GM12892 (cell line): Measurements from ENCODE around the gene CACNA2D3.

ENCODE experiments used
- POLR2A ChIP-seq: IDR thresholded peaks from 2 replicates; pipeline ENCODE4 v1.6.1; 2011; ENCODE audit warnings: low read depth, low read length, control low read depth
- POLR2AphosphoS5 ChIP-seq: IDR thresholded peaks from 2 replicates; pipeline ENCODE4 v1.6.1; 2011; ENCODE audit warnings: low read depth, low read length, control low read depth
- TAF1 ChIP-seq: IDR thresholded peaks from 2 replicates; pipeline ENCODE4 v1.6.1; 2011; ENCODE audit warnings: low read depth, mild to moderate bottlenecking, control low read depth, low read length, borderline replicate concordance

- no peak for TF ChIP-seq POLR2A
- no peak for TF ChIP-seq TAF1
- no peak for TF ChIP-seq POLR2AphosphoS5
Measured at GRCh38 chr3:54488297-54488696, 365.9 kb downstream of the CACNA2D3 start.
